Spleen (tissue), 13 donors: ENCODE measurements around the gene SNX17. TPM values are rescaled to one million over a fixed set of nuclear protein-coding genes. Genes with fewer than 3 reads are reported as not detected.

Source experiments
- DNase-seq: peaks from one replicate; pipeline ENCODE4 v3.0.0-alpha.2; 2020
- H3K27ac ChIP-seq, 8 donors: fragments of 200-600 bp; sonication (generic) in 7 of 8; 1 replicate in 4 of 8; 2 replicates in 4 of 8; pipeline versions ENCODE4 v1.5.0 to v1.8.0; 2016 to 2021; ENCODE audit warnings: inconsistent platforms in 4 of 8, mild to moderate bottlenecking in 4 of 8, moderate library complexity in 1 of 8
- H3K27me3 ChIP-seq, 7 donors: fragments of 200-600 bp; sonication (generic) in 6 of 7; replicated peaks in 1 of 7; 1 replicate in 4 of 7; 2 replicates in 3 of 7; pipeline versions ENCODE4 v1.5.0 to v1.8.0; 2016 to 2021; ENCODE audit warnings: inconsistent platforms in 3 of 7, mild to moderate bottlenecking in 1 of 7
- H3K36me3 ChIP-seq, 6 donors: fragments of 200-600 bp; sonication (generic) in 5 of 6; 1 replicate in 4 of 6; 2 replicates in 2 of 6; pipeline versions ENCODE4 v1.5.0 to v1.8.0; 2016 to 2021; ENCODE audit warnings: inconsistent platforms in 2 of 6
- H3K4me1 ChIP-seq, 6 donors: fragments of 200-600 bp; sonication (generic) in 5 of 6; 1 replicate in 3 of 6; 2 replicates in 3 of 6; pipeline versions ENCODE4 v1.5.0 to v1.8.0; 2016 to 2021; ENCODE audit warnings: inconsistent platforms in 3 of 6
- H3K4me3 ChIP-seq, 8 donors: fragments of 200-600 bp; sonication (generic) in 7 of 8; 1 replicate in 4 of 8; 2 replicates in 4 of 8; pipeline versions ENCODE4 v1.5.0 to v1.8.0; 2016 to 2021; ENCODE audit warnings: inconsistent platforms in 4 of 8, mild to moderate bottlenecking in 4 of 8, moderate library complexity in 2 of 8
- H3K9me3 ChIP-seq, 8 donors: fragments of 200-600 bp; sonication (generic) in 7 of 8; 1 replicate in 4 of 8; 2 replicates in 4 of 8; pipeline versions ENCODE4 v1.5.0 to v1.8.0; 2016 to 2021; ENCODE audit warnings: inconsistent platforms in 4 of 8
- CTCF ChIP-seq, 11 experiments: fragments of 200-600 bp in 7 of 11; fragments of 450-650 bp in 4 of 11; sonication (generic) in 4 of 11; IDR thresholded peaks in 8 of 11; conservative IDR thresholded peaks in 3 of 11; 1 replicate in 7 of 11; 2 replicates in 4 of 11; pipeline versions ENCODE4 v1.4.0 to v1.8.0; 2016 to 2021; ENCODE audit warnings: antibody characterized with exemption in 11 of 11, inconsistent platforms in 4 of 11, mild to moderate bottlenecking in 1 of 11
- POLR2A ChIP-seq, 3 donors: fragments of 450-650 bp; IDR thresholded peaks; one replicate each; pipeline ENCODE4 v1.5.1; 2017; ENCODE audit warnings: antibody characterized with exemption in 3 of 3, mild to moderate bottlenecking in 1 of 3
- POLR2AphosphoS5 ChIP-seq, 3 donors: sonication (generic); formaldehyde crosslinking; IDR thresholded peaks; one replicate each; pipeline ENCODE4 v1.5.1; 2017; ENCODE audit warnings: antibody characterized with exemption in 3 of 3
- WGBS, 5 donors: extraction: QIAGEN DNeasy Blood & Tissue Kit in 3 of 5; methylation state at CpG; one replicate each; pipeline versions ENCODE4 v1.1.5 to v1.1.7; 2013 to 2018; 5-methylcytosine and 5-hydroxymethylcytosine counted together
- intact Hi-C: fragments of 100-400 bp; cut with DNase I; formaldehyde crosslinking; loops from one replicate; pipeline ENCODE4 v1.15.0; 2023; ENCODE audit warnings: low total_unique reads
- long read RNA-seq, 2 donors: transcript quantifications; one replicate each; lab custom pipeline, GENCODE V29; 2026
- polyA plus RNA-seq, 3 donors: library from polyadenylated mRNA; stranded (reverse); fragments of 200-250 nt; gene quantifications; one replicate each; pipeline ENCODE4 v1.2.1, GENCODE V29; 2013
- total RNA-seq, 7 donors: library from RNA; depleted of rRNA in 3 of 7; stranded (reverse); fragments of >200 nt in 3 of 7; fragmentation: NEBNext Ultra II Directional in 4 of 7; extraction: Animal tissue kit (Norgen Biotek cat#: 25700) in 4 of 7; gene quantifications; one replicate each; pipeline versions ENCODE4 v1.1.0 to v1.2.1, GENCODE V29; 2016 to 2021
- donor health status: healthy with polysubstance abuse.
- donor health status: DM: no; HTN: no; CAD: no; lungs with moderate emphysema.
- donor health status: DM: no; HTN: no; CAD: no.
- donor health status: Bipolar disorder and iron deficiency.
- donor health status: healthy.
- donor health status: DM: no; HTN: no; CAD: no.
- donor health status: DM: yes; HTN: yes; CAD: no.

SNX17 gene
- 100 to 1,000 TPM; 102 to 140 (median 118) TPM for total RNA-seq
- 100 to 1,000 TPM in 1 of 3 donors, 10 to 100 TPM in 2; 84.9 to 128 (median 86.5) TPM for polyA plus RNA-seq
- long read RNA-seq, donor 1, transcript SNX17-201 (15 exons, 2,044 nt), result major isoform, 34 of 44 reads
- long read RNA-seq, donor 1, partial matches to known transcripts, result 10 of 44 reads
- long read RNA-seq, donor 1, other reads (novel, unspliced or antisense), result 0 of 44 reads
- long read RNA-seq, donor 2, transcript SNX17-201 (15 exons, 2,044 nt), result major isoform, 19 of 37 reads
- long read RNA-seq, donor 2, partial matches to known transcripts, result 17 of 37 reads
- long read RNA-seq, donor 2, other reads (novel, unspliced or antisense), result 0 of 37 reads

- peak; percentile 100 for DNase-seq
- Histone ChIP-seq H3K4me1 (peaks cover 30 to 62% (median 43%) of the 10 kb centered on the region in 6 donors), H3K9me3 (no peaks in the 10 kb centered on the region), H3K27me3 (no peaks in the 10 kb centered on the region), H3K27ac (peak within 1 kb of the TSS; percentile 93 to 98 (median 96)), H3K36me3 (peaks cover 0 to 72% (median 52%) of the 10 kb centered on the region in 6 donors), H3K4me3 (peak within 1 kb of the TSS; percentile 99 to 100 (median 100))
- intact Hi-C loops, result no loop called here
- TF ChIP-seq CTCF (IDR thresholded peaks at IDR 0.05 in 8 of 11, conservative IDR thresholded peaks at IDR 0.05 in 3 of 11) (peak; percentile 70 to 90 (median 86)), POLR2A (IDR thresholded peaks at IDR 0.05) (peak; percentile 2 to 9 (median 5)), POLR2AphosphoS5 (IDR thresholded peaks at IDR 0.05) (peak; percentile 95 to 97 (median 96))
- 0 to 1% (median 0%) methylated on average over 1 to 85 of the region's 85 CpGs for WGBS, 5 donors
These were observed at the start of gene SNX17, which contains the start of gene EIF2B4 for GRCh38 chr2:27370026-27370815. Gene SNX17 (plus strand): TSS chr2:27370616. CDS start chr2:27370744, 128 bp downstream. Gene EIF2B4 (minus strand): TSS chr2:27370338. CDS start chr2:27370314, 24 bp downstream.

- no peaks in the 10 kb centered on the region for H3K27me3 ChIP-seq
- no peaks in the 10 kb centered on the region for H3K9me3 ChIP-seq
- 68 to 85% (median 83%) methylated on average over 8 of the region's 8 CpGs for WGBS, 5 donors
- intact Hi-C loops, result no loop called here
- TF ChIP-seq POLR2AphosphoS5 (IDR thresholded peaks at IDR 0.05) (no peak), POLR2A (IDR thresholded peaks at IDR 0.05) (no peak), CTCF (IDR thresholded peaks at IDR 0.05 in 8 of 11, conservative IDR thresholded peaks at IDR 0.05 in 3 of 11) (no peak)
- H3K36me3 ChIP-seq, result peaks cover 0 to 37% (median 3%) of the 10 kb centered on the region in 6 donors
- peaks cover 9 to 30% (median 22%) of the 10 kb centered on the region in 6 donors for H3K4me1 ChIP-seq
- no peak overlapping the region for H3K4me3 ChIP-seq
- no peak overlapping the region for H3K27ac ChIP-seq
- DNase-seq, result no peak
These were observed 49.4 kb upstream of the SNX17 start for GRCh38 chr2:27320958-27321543.

GRCh38 chr2:27322301-27322765 lies 48.1 kb upstream of the SNX17 start:
- H3K9me3 ChIP-seq, result no peaks in the 10 kb centered on the region
- peak overlapping the region; percentile 58 to 93 (median 74) for H3K4me3 ChIP-seq
- peak overlapping the region; percentile 88 to 97 (median 94) for H3K27ac ChIP-seq
- intact Hi-C loops, result no loop called here
- peaks cover 9 to 30% (median 22%) of the 10 kb centered on the region in 6 donors for H3K4me1 ChIP-seq
- 0 to 5% (median 1%) methylated on average over 7 to 10 of the region's 10 CpGs for WGBS, 5 donors
- TF ChIP-seq CTCF (IDR thresholded peaks at IDR 0.05 in 8 of 11, conservative IDR thresholded peaks at IDR 0.05 in 3 of 11) (no peak), POLR2A (IDR thresholded peaks at IDR 0.05) (no peak), POLR2AphosphoS5 (IDR thresholded peaks at IDR 0.05) (no peak)
- peaks cover 0 to 37% (median 15%) of the 10 kb centered on the region in 6 donors for H3K36me3 ChIP-seq
- DNase-seq, result peak; percentile 83
- no peaks in the 10 kb centered on the region for H3K27me3 ChIP-seq
